ENCODE data around the gene B3GNT8. TPM values are rescaled to one million over a fixed set of nuclear protein-coding genes. Genes with fewer than 3 reads are reported as not detected.

B3GNT8 gene
- total RNA-seq, 1 donor from 2014 or later = 0.86 TPM

DNA sequence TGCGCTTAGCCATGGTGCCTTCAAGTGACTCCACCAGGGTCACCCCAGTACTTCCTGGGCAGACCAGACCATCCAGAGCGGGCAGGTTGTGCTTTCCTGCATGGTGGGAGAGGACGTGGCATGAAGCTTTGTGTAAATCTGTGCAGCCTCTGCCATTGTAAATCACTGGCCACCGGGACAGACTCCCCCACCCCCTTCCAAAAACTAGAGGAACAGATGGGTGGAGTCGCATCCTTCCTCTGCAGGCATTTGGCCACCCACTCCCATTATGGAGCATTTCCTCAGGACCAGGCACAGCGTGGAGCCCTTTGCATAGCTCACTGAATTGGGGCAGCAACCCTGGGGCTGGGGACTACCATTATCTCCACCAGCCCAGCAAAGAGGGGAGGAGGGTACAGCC, 21.4 kb downstream of the B3GNT8 start:
- Mint-ChIP-seq H3K4me3 (no peak overlapping the region), H3K9me3 (no peaks in the 10 kb centered on the region), H3K27me3 (ENCODE audit: low read depth) (no peaks in the 10 kb centered on the region), H3K36me3 (ENCODE audit: low read depth) (no peaks in the 10 kb centered on the region), H3K27ac (ENCODE audit: unreplicated experiment) (no peak overlapping the region), H3K4me1 (no peaks in the 10 kb centered on the region)
- no peak for DNase-seq (ENCODE audit: low read depth, low spot score)
- TF ChIP-seq CTCF (conservative IDR thresholded peaks at IDR 0.05) = no peak

DNA sequence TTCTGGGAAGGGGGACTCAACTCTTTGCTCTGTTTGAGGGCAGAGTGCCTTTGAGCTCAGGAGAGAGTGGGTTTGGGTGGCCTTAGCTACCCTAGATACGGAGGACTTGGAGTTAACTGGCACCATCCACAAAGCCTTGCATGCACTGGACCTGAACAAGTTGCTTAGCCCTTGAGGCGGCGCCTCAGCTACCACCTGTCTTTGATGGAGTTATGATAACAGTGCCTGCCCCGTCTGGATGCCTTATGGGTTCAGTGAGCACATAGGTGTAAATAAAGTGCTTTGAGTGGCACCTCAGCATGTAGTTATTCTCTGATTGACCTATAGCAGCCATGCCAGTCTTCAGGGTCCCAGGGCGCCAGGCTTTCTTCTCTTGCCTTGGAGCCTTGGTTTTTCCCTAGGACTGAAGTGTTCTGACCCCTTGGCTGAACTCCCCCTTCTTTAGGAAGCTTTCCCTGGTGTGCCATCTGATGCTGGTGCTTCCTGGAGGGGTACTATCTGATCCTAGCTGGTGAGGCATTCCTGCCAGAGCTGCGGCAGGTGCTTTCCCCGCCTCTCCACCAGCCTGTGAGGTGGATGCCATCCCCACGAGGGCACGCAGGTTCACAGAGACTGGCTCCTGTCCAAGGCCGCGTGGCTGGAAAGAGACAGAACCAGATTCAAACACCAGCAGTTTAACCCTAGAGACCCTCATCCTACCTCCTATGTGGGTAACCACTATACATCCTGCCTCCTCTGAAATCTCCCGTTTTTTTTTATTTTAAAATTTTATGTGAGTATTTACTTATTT, 23.8 kb downstream of the B3GNT8 start:
- Mint-ChIP-seq H3K27ac (ENCODE audit: unreplicated experiment) (no peak overlapping the region), H3K36me3 (ENCODE audit: low read depth) (no peaks in the 10 kb centered on the region), H3K9me3 (no peaks in the 10 kb centered on the region), H3K4me3 (no peak overlapping the region), H3K27me3 (ENCODE audit: low read depth) (no peaks in the 10 kb centered on the region), H3K4me1 (peaks cover 7% of the 10 kb centered on the region)
- no peak for DNase-seq (ENCODE audit: low read depth, low spot score)
- TF ChIP-seq CTCF (conservative IDR thresholded peaks at IDR 0.05) = no peak

DNA sequence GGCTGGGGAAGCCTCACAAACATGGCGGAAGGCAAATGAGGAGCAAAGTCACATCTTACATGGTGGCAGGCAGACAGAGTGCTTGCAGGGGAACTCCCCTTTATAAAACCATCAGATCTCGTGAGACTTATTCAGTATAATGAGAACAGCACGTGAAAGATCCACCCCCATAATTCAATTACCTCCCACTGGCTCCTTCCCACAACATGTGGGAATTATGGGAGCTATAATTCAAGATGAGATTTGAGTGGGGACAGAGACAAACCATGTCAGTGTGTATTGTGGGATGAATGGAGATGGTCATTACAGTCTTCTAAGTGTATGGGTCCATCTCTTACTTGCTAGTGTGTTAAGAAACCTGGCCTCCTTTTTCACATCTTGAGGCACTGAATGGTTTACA, 25.2 kb downstream of the B3GNT8 start:
- no peaks in the 10 kb centered on the region for H3K36me3 Mint-ChIP-seq (ENCODE audit: low read depth)
- H3K4me3 Mint-ChIP-seq = peak overlapping the region; percentile 47
- no peak overlapping the region for H3K27ac Mint-ChIP-seq (ENCODE audit: unreplicated experiment)
- no peak for DNase-seq (ENCODE audit: low read depth, low spot score)
- no peaks in the 10 kb centered on the region for H3K9me3 Mint-ChIP-seq
- no peak for TF ChIP-seq CTCF (conservative IDR thresholded peaks at IDR 0.05)
- H3K4me1 Mint-ChIP-seq = peaks cover 21% of the 10 kb centered on the region
- no peaks in the 10 kb centered on the region for H3K27me3 Mint-ChIP-seq (ENCODE audit: low read depth)

DNA sequence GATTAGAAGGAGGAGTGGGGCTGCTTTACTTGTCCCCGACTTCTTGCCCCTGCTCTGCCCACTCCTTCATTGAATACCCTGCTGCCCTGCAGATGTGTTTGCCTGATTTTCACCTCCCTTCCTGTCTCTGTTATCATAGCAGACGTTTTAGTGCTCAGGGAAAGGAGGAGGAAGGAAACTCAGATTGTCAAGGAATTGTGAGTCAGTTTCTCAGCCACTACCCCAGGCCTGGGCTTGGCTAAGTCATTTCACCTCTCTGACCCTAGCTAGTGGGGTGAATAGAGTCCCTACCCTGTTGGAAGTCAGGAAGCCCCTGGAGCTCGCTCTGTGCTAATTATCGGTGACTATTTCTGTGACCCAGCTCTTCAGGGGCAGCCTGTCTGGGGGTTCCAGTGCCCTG, 25.7 kb downstream of the B3GNT8 start:
- H3K36me3 Mint-ChIP-seq (ENCODE audit: low read depth) = no peaks in the 10 kb centered on the region
- H3K27ac Mint-ChIP-seq (ENCODE audit: unreplicated experiment) = no peak overlapping the region
- DNase-seq (ENCODE audit: low read depth, low spot score) = no peak
- peak overlapping the region; percentile 47 for H3K4me3 Mint-ChIP-seq
- H3K9me3 Mint-ChIP-seq = no peaks in the 10 kb centered on the region
- no peaks in the 10 kb centered on the region for H3K27me3 Mint-ChIP-seq (ENCODE audit: low read depth)
- TF ChIP-seq CTCF (conservative IDR thresholded peaks at IDR 0.05) = no peak
- peaks cover 26% of the 10 kb centered on the region for H3K4me1 Mint-ChIP-seq

- TF ChIP-seq CTCF (conservative IDR thresholded peaks at IDR 0.05) = no peak
- peaks cover 38% of the 10 kb centered on the region for H3K4me1 Mint-ChIP-seq
Measured at GRCh38 chr19:41399525-41399924, 27.6 kb downstream of the B3GNT8 start.

More at GRCh38 chr19:41399525-41399924, 27.6 kb downstream of the B3GNT8 start:
- no peak overlapping the region for H3K27ac Mint-ChIP-seq (ENCODE audit: unreplicated experiment)
- peak overlapping the region; percentile 76 for H3K4me3 Mint-ChIP-seq
- no peaks in the 10 kb centered on the region for H3K36me3 Mint-ChIP-seq (ENCODE audit: low read depth)
- DNase-seq (ENCODE audit: low read depth, low spot score) = no peak
- H3K9me3 Mint-ChIP-seq = no peaks in the 10 kb centered on the region
- no peaks in the 10 kb centered on the region for H3K27me3 Mint-ChIP-seq (ENCODE audit: low read depth)
